Muscle layer of duodenum (tissue), 2 donors: ENCODE results near the gene UBASH3B.

Experiments
- H3K27ac ChIP-seq: one replicate; pipeline ENCODE4 v1.7.0; 2013; ENCODE audit warnings: mild to moderate bottlenecking, low read length
- H3K27me3 ChIP-seq: one replicate; pipeline ENCODE4 v1.7.0; 2013; ENCODE audit warnings: low read depth, mild to moderate bottlenecking, control low read depth, low read length
- H3K36me3 ChIP-seq, 2 donors: one replicate each; pipeline ENCODE4 v1.7.0; 2013; ENCODE audit warnings: low read length in 2 of 2, control low read depth in 1 of 2, mild to moderate bottlenecking in 1 of 2; ENCODE audit not compliant: insufficient read depth in 2 of 2, control insufficient read depth in 1 of 2
- H3K4me1 ChIP-seq, 2 donors: one replicate each; pipeline ENCODE4 v1.7.0; 2013; ENCODE audit warnings: low read length in 2 of 2, mild to moderate bottlenecking in 2 of 2, control low read depth in 1 of 2, moderate library complexity in 1 of 2; ENCODE audit not compliant: insufficient read depth in 2 of 2, control insufficient read depth in 1 of 2
- H3K4me3 ChIP-seq, 2 donors: one replicate each; pipeline ENCODE4 v1.7.0; 2013; ENCODE audit warnings: low read length in 2 of 2, low read depth in 1 of 2, mild to moderate bottlenecking in 1 of 2
- H3K9me3 ChIP-seq, 2 donors: one replicate each; pipeline ENCODE4 v1.7.0; 2013; ENCODE audit warnings: low read length in 2 of 2, control low read depth in 1 of 2, mild to moderate bottlenecking in 1 of 2; ENCODE audit not compliant: control insufficient read depth in 1 of 2
- donor health status: healthy.

Gene UBASH3B

DNA sequence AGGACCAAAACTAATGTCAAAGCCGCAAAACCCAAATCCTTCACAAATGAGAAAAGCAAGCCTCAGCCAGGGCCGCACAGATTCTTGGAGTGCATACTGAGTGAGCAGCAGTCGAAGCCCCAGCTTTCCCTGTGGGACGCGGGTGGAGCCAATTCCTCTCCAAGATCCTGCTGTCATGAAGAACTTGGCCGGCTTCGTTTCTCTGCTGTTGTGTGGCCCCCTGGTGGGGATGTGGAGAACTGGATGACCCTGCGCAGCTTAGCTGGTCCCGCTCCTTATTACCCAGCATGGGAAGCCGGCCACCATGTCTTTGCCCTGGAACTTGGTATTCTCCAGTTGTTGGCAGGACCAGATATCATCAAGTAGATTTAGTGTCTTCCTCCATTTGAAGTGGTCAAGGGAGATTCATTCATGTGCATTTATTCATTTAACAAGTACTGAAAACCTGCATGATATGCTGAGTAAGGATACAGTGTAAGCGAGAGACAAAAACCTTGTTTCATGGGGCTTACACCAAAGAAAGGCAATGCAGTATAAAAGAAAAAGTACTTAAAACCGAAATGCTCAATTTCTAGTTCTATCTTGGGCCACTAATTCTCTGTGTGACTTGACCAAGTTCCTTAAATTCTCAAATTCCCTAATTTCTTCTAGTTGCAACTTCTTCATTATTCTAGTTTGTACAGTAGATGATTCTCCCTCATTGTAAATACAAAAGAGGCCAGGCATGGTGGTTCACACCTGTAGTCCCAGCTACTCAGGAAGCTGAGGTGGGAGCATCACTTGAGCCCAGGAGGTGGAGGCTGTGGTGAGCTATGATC is 126.1 kb downstream of the UBASH3B start:
- no peak overlapping the region for H3K4me3 ChIP-seq
- H3K4me1 ChIP-seq, result peaks cover 5 to 9% of the 10 kb centered on the region in 2 donors
- H3K36me3 ChIP-seq, result peaks cover 0 to 23% of the 10 kb centered on the region in 2 donors
- no peak overlapping the region for H3K27ac ChIP-seq
- H3K27me3 ChIP-seq, result no peaks in the 10 kb centered on the region
- H3K9me3 ChIP-seq, result no peaks in the 10 kb centered on the region

DNA sequence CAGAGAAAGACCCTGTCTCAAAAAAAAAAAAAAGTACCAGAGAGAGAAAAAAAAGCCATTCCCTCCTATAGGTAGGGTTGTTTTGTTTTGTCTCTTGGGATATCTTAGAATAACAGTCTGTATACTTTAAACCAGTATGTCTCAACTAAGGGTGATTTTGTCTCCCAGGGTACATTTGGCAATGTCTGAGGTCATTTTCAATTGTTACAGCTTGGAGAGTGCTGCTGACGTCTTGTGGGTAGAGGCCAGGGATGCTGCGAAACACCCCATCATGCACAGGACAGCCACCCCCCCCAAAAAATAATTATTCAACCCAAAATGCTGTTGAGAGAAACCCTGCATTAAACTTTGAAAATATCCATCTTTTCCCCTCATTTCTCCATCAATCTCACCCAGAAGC is 126.7 kb downstream of the UBASH3B start:
- peaks cover 5 to 9% of the 10 kb centered on the region in 2 donors for H3K4me1 ChIP-seq
- H3K27me3 ChIP-seq, result no peaks in the 10 kb centered on the region
- H3K36me3 ChIP-seq, result peaks cover 0 to 23% of the 10 kb centered on the region in 2 donors
- H3K27ac ChIP-seq, result no peak overlapping the region
- H3K9me3 ChIP-seq, result no peaks in the 10 kb centered on the region
- H3K4me3 ChIP-seq, result no peak overlapping the region

DNA sequence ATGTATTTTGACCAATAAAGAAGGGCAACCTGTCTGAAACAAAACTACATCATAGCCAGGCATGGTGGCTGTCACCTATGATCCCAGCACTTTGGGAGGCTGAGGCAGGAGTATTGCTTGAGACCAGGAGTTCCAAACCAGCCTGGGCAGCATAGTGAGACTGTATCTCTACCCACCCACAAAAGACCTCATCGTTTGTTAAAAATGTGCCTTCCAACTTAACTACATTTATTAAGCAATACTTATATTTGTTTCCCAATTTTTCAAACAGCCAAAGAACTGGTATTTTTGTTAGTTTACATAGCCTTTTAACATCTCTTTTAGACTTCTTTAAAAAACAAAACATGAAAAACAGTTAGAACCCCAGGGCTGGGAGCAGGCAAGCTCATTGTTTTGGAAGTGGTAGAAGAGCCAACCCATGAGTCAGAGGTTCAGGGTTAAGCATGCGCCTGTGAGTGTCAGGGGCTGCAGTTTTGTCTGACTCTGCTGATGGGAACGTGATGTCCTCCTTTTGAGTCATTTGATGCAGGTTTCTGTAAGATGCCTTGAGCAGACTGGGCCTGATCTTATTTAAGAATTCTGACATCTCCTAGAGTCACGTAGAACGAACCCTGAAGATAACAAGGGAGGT is 128.9 kb downstream of the UBASH3B start:
- H3K4me3 ChIP-seq, result no peak overlapping the region
- no peaks in the 10 kb centered on the region for H3K9me3 ChIP-seq
- H3K27ac ChIP-seq, result no peak overlapping the region
- peaks cover 5 to 9% of the 10 kb centered on the region in 2 donors for H3K4me1 ChIP-seq
- no peaks in the 10 kb centered on the region for H3K27me3 ChIP-seq
- H3K36me3 ChIP-seq, result peaks cover 0 to 30% of the 10 kb centered on the region in 2 donors

DNA sequence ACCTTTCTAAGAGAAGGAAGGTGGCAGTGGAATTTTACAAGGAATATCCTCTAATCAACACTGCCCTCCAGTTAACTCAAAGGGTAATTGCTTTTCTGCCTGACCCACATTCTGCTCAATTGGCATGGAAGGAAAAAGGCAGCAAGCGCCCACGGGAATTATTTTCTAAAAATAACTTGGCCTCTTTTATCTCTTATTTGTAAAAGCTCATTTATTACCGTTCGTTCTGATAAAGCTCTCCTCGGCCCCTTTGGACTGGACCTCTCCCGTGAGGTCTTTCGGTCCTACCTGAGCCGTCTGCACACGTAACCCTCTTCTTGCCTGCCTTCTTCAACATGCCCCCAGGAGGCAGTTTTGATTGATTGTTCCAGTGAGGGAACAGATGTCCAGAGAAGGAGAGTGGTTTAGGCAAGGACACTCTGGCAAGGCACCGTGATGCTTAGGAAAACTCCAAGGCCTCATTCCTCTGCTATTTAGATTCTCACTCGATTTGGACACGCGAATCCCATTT is 129.6 kb downstream of the UBASH3B start:
- H3K9me3 ChIP-seq, result no peaks in the 10 kb centered on the region
- no peak overlapping the region for H3K4me3 ChIP-seq
- no peak overlapping the region for H3K27ac ChIP-seq
- H3K4me1 ChIP-seq, result peaks cover 5 to 9% of the 10 kb centered on the region in 2 donors
- no peaks in the 10 kb centered on the region for H3K27me3 ChIP-seq
- H3K36me3 ChIP-seq, result peaks cover 0 to 33% of the 10 kb centered on the region in 2 donors

- Histone ChIP-seq H3K27me3 (no peaks in the 10 kb centered on the region), H3K36me3 (peaks cover 0 to 33% of the 10 kb centered on the region in 2 donors), H3K4me3 (no peak overlapping the region), H3K27ac (no peak overlapping the region), H3K9me3 (no peaks in the 10 kb centered on the region), H3K4me1 (peaks cover 0 to 3% of the 10 kb centered on the region in 2 donors)
These were observed 131.4 kb downstream of the UBASH3B start for GRCh38 chr11:122786896-122787295.

DNA sequence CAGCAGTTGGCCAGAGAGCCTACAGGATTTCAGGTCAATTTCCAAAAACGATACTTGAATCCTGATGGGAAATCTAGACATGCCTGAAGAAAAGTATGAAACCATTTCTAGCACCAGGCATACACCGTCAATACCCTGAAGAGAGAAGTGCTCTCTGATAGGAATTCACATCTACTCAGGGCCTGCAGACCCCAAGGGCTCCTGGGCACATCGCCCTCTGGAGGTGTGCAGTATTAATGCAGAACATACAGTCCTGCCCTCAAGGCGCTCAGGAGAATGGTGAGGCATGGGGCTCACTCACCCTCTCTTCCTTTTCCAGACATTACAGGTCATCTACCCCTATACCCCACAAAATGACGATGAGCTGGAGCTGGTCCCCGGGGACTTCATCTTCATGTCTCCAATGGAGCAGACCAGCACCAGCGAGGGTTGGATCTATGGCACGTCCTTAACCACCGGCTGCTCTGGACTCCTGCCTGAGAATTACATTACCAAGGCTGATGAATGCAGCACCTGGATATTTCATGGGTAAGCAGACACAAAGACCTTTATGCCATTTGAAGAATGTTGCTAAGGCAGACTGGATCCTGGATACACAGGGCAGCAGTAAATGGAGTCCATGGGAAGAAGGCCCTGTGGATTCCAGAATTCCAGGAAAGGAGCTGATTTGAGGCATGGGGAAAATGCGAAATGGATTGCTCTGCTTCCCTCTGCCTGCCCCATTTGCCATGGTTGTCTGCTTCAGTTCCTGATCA is 133.4 kb downstream of the UBASH3B start:
- Histone ChIP-seq H3K36me3 (peaks cover 0 to 24% of the 10 kb centered on the region in 2 donors), H3K27ac (no peak overlapping the region), H3K27me3 (no peaks in the 10 kb centered on the region), H3K9me3 (no peaks in the 10 kb centered on the region), H3K4me1 (peaks cover 0 to 3% of the 10 kb centered on the region in 2 donors), H3K4me3 (no peak overlapping the region)

DNA sequence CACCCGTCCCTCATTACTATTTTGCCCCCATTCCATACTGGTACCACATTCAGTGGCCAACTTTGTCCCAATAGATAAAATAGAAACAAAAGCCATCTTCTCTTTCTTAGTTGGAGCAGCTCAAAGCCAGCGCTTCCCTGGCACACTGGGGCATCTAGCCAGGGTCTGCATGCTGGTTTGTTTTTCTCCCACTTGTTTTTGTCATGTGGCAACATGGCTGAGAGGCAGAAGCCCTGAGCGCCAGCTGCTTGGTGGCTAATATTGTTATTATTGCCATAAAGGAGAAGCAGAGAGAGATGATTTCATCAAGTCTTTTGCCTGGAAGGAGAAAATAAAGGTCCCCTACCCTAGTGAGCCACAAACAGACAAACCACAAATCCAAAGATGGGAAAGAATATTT is 134.4 kb downstream of the UBASH3B start:
- no peak overlapping the region for H3K4me3 ChIP-seq
- H3K27ac ChIP-seq, result no peak overlapping the region
- peaks cover 0 to 14% of the 10 kb centered on the region in 2 donors for H3K36me3 ChIP-seq
- no peaks in the 10 kb centered on the region for H3K27me3 ChIP-seq
- no peaks in the 10 kb centered on the region for H3K4me1 ChIP-seq
- no peaks in the 10 kb centered on the region for H3K9me3 ChIP-seq

- Histone ChIP-seq H3K27me3 (no peaks in the 10 kb centered on the region), H3K36me3 (peaks cover under 1 to 14% of the 10 kb centered on the region in 2 donors), H3K27ac (no peak overlapping the region), H3K4me3 (no peak overlapping the region), H3K9me3 (no peaks in the 10 kb centered on the region), H3K4me1 (no peaks in the 10 kb centered on the region)
These were observed 135.9 kb downstream of the UBASH3B start for GRCh38 chr11:122791411-122791810.

GRCh38 chr11:122791836-122792235 is 136.3 kb downstream of the UBASH3B start:
- H3K36me3 ChIP-seq, result peaks cover 4 to 17% of the 10 kb centered on the region in 2 donors
- H3K9me3 ChIP-seq, result no peaks in the 10 kb centered on the region
- H3K27ac ChIP-seq, result no peak overlapping the region
- H3K4me3 ChIP-seq, result no peak overlapping the region
- H3K27me3 ChIP-seq, result no peaks in the 10 kb centered on the region
- no peaks in the 10 kb centered on the region for H3K4me1 ChIP-seq

- Histone ChIP-seq H3K27ac (no peak overlapping the region), H3K9me3 (no peaks in the 10 kb centered on the region), H3K4me1 (no peaks in the 10 kb centered on the region), H3K27me3 (no peaks in the 10 kb centered on the region), H3K36me3 (peaks cover 13 to 27% of the 10 kb centered on the region in 2 donors), H3K4me3 (no peak overlapping the region)
These were observed 138.0 kb downstream of the UBASH3B start for GRCh38 chr11:122793515-122793914.

- peaks cover 13 to 17% of the 10 kb centered on the region in 2 donors for H3K36me3 ChIP-seq
These were observed 139.8 kb downstream of the UBASH3B start for GRCh38 chr11:122795307-122795706.

More at GRCh38 chr11:122795307-122795706, 139.8 kb downstream of the UBASH3B start:
- Histone ChIP-seq H3K9me3 (no peaks in the 10 kb centered on the region), H3K27me3 (no peaks in the 10 kb centered on the region), H3K4me1 (peaks cover 0 to 4% of the 10 kb centered on the region in 2 donors), H3K27ac (no peak overlapping the region), H3K4me3 (no peak overlapping the region)
